ENCODE results near the gene ZNF638. TPM values are rescaled to one million over a fixed set of nuclear protein-coding genes. Genes with fewer than 3 reads are reported as not detected.

Gene ZNF638
- total RNA-seq, 1 donor from 2014 or later = 91.7 TPM

DNA sequence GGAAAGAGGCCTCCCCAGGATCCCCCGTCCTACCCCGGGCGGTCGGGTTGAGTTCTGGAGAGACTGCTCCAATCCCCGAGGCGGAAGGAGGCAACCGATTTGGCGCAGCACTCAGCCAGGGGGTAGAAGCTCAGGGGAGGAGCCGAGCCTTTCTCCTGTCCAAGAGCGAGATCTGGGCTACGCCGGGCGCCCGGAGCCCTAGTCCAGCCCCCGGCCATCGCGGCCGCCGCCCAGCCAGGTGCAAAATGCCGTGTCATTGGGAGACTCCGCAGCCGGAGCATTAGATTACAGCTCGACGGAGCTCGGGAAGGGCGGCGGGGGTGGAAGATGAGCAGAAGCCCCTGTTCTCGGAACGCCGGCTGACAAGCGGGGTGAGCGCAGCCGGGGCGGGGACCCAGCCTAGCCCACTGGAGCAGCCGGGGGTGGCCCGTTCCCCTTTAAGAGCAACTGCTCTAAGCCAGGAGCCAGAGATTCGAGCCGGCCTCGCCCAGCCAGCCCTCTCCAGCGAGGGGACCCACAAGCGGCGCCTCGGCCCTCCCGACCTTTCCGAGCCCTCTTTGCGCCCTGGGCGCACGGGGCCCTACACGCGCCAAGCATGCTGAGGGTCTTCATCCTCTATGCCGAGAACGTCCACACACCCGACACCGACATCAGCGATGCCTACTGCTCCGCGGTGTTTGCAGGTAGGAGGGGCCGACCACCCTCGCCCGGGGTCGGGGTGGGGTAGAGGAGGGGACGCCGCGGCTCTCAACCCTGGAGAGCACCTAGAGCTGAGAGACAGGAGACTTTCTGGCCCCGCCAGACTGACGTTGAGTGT, 122.0 kb downstream of the ZNF638 start, which contains the start of gene DYSF:
DYSF (plus strand) TSS at position 158 of the 817 bp plus-strand sequence.
- no peaks in the 10 kb centered on the region for H4K20me1 ChIP-seq (ENCODE audit: insufficient read depth, low read length)
- Mint-ChIP-seq H3K27ac (ENCODE audit: unreplicated experiment) (peak within 1 kb of the TSS; percentile 95), H3K36me3 (ENCODE audit: low read depth, unreplicated experiment) (peaks cover 4% of the 10 kb centered on the region), H3K4me1 (ENCODE audit: low read depth, unreplicated experiment) (peaks cover 40% of the 10 kb centered on the region), H3K4me3 (ENCODE audit: unreplicated experiment) (peak within 1 kb of the TSS; percentile 86), H3K9me3 (ENCODE audit: unreplicated experiment) (peaks cover 1% of the 10 kb centered on the region), H3K27me3 (ENCODE audit: low read depth, unreplicated experiment) (peaks cover 4% of the 10 kb centered on the region)
- H3K9me3 ChIP-seq (ENCODE audit: insufficient read depth, low read depth, low read length) = no peaks in the 10 kb centered on the region
- FAIRE-seq (no peak), DNase-seq (ENCODE audit: low read depth) (peak; percentile 31)
- H3K4me3 ChIP-seq (ENCODE audit: insufficient read depth, low read depth, low read length) = peak within 1 kb of the TSS; percentile 59
- H3K9ac ChIP-seq (ENCODE audit: low read length) = peak within 1 kb of the TSS; percentile 58
- H3K79me2 ChIP-seq (ENCODE audit: insufficient read depth, low read length) = no peaks in the 10 kb centered on the region
- no peak within 1 kb of the TSS for H3K27ac ChIP-seq (ENCODE audit: low read depth, low read length)
- peaks cover 12% of the 10 kb centered on the region for H3K27me3 ChIP-seq (ENCODE audit: insufficient read depth, low read length)
- H3K36me3 ChIP-seq (ENCODE audit: insufficient read depth, low read length) = no peaks in the 10 kb centered on the region
- H3K4me1 ChIP-seq (ENCODE audit: insufficient read depth, low read length) = peaks cover 43% of the 10 kb centered on the region
- TF ChIP-seq, protein P1, sequence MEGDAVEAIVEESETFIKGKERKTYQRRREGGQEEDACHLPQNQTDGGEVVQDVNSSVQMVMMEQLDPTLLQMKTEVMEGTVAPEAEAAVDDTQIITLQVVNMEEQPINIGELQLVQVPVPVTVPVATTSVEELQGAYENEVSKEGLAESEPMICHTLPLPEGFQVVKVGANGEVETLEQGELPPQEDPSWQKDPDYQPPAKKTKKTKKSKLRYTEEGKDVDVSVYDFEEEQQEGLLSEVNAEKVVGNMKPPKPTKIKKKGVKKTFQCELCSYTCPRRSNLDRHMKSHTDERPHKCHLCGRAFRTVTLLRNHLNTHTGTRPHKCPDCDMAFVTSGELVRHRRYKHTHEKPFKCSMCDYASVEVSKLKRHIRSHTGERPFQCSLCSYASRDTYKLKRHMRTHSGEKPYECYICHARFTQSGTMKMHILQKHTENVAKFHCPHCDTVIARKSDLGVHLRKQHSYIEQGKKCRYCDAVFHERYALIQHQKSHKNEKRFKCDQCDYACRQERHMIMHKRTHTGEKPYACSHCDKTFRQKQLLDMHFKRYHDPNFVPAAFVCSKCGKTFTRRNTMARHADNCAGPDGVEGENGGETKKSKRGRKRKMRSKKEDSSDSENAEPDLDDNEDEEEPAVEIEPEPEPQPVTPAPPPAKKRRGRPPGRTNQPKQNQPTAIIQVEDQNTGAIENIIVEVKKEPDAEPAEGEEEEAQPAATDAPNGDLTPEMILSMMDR (IDR thresholded peaks at IDR 0.05; ENCODE audit: insufficient read depth, low read depth, low read length) = no peak
- peak; percentile 46 for TF ChIP-seq EZH2 (IDR thresholded peaks at IDR 0.05; ENCODE audit: insufficient read depth, low read length)
- H3K4me2 ChIP-seq (ENCODE audit: low read length) = peak within 1 kb of the TSS; percentile 86
- peak within 1 kb of the TSS; percentile 76 for H2AFZ ChIP-seq (ENCODE audit: low read depth, low read length)

DNA sequence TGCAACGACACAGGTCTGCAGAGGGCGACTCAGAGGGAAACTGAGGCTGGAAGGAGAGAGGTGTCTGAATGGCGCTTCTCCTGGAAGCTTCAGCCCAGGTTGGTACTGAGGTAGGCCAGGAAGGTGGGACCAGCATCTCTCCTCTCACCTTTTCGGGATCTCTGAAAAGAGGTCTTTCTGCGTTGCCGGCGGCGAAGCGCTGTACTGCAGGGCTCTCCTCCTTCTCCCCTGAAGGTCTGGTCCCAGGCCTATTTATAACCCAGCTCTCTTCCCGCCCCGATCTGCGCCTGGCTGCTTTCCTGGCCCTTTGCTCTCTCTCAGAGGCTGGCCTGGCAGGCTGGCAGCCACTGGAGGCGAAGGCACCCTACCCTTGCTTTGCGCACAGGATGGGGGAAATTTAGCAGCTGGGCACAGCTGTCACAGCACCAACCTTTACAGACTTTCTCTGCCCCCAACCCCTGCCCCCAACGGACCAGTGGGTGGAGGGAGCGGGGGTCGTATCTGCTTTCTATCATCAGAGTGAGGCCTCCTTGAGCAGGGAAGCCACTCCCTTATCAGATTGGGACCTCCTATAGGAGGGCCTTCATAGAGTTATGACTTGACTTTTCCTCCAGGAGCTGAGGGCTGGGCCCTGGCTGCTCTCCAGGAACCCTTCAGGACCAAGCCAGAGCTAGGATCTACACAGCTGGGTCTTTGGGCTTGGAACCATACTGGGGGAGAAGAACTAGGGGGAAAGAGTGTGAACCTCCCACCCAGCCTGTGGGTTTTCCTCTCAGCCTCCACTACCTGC, 122.8 kb downstream of the ZNF638 start:
- TF ChIP-seq, protein P1 (IDR thresholded peaks at IDR 0.05; ENCODE audit: insufficient read depth, low read depth, low read length) = no peak
- TF ChIP-seq EZH2 (IDR thresholded peaks at IDR 0.05; ENCODE audit: insufficient read depth, low read length) = no peak
- DNase-seq (ENCODE audit: low read depth) (no peak), FAIRE-seq (no peak)
- H3K9me3 ChIP-seq (ENCODE audit: insufficient read depth, low read depth, low read length) = no peaks in the 10 kb centered on the region
- no peak overlapping the region for H3K27ac ChIP-seq (ENCODE audit: low read depth, low read length)
- no peaks in the 10 kb centered on the region for H4K20me1 ChIP-seq (ENCODE audit: insufficient read depth, low read length)
- H3K9ac ChIP-seq (ENCODE audit: low read length) = peak overlapping the region; percentile 58
- H3K36me3 ChIP-seq (ENCODE audit: insufficient read depth, low read length) = no peaks in the 10 kb centered on the region
- H2AFZ ChIP-seq (ENCODE audit: low read depth, low read length) = peak overlapping the region; percentile 76
- peaks cover 12% of the 10 kb centered on the region for H3K27me3 ChIP-seq (ENCODE audit: insufficient read depth, low read length)
- Mint-ChIP-seq H3K36me3 (ENCODE audit: low read depth, unreplicated experiment) (peaks cover 11% of the 10 kb centered on the region), H3K9me3 (ENCODE audit: unreplicated experiment) (peaks cover 1% of the 10 kb centered on the region), H3K27me3 (ENCODE audit: low read depth, unreplicated experiment) (peaks cover 4% of the 10 kb centered on the region), H3K4me1 (ENCODE audit: low read depth, unreplicated experiment) (peaks cover 48% of the 10 kb centered on the region), H3K4me3 (ENCODE audit: unreplicated experiment) (peak overlapping the region; percentile 86), H3K27ac (ENCODE audit: unreplicated experiment) (peak overlapping the region; percentile 95)
- peak overlapping the region; percentile 59 for H3K4me3 ChIP-seq (ENCODE audit: insufficient read depth, low read depth, low read length)
- peak overlapping the region; percentile 86 for H3K4me2 ChIP-seq (ENCODE audit: low read length)
- H3K79me2 ChIP-seq (ENCODE audit: insufficient read depth, low read length) = no peaks in the 10 kb centered on the region
- H3K4me1 ChIP-seq (ENCODE audit: insufficient read depth, low read length) = peaks cover 49% of the 10 kb centered on the region
